ENCODE results near the gene MYH13.

The MYH13 gene

GRCh38 chr17:10372906-10373305 is at the start of gene MYH13:
TSS of gene MYH13 (minus strand) at chr17:10373006. CDS start at chr17:10364530, 8,476 bp downstream.
- in situ Hi-C loops (cut with MboI; ENCODE audit: low pct_unique_long_range_greater_than_20kb, low sequenced_read_pairs, unreplicated experiment), result no loop called here
- TF ChIP-seq CTCF (IDR thresholded peaks at IDR 0.05; ENCODE audit: extremely low read depth, insufficient read depth, missing control alignments), result no peak
- DNase-seq (ENCODE audit: low spot score), result no peak

- no peak for TF ChIP-seq CTCF (IDR thresholded peaks at IDR 0.05; ENCODE audit: extremely low read depth, insufficient read depth, missing control alignments)
- no peak for DNase-seq (ENCODE audit: low spot score)
- in situ Hi-C loops (cut with MboI; ENCODE audit: low pct_unique_long_range_greater_than_20kb, low sequenced_read_pairs, unreplicated experiment), result no loop called here
Observed at GRCh38 chr17:10421900-10422542, 49.2 kb upstream of the MYH13 start, which contains the start of gene MYH8. TSS of gene MYH8 (minus strand) at chr17:10421950. CDS start at chr17:10420227, 1,723 bp downstream.

GRCh38 chr17:10421211-10421610 is 48.4 kb upstream of the MYH13 start:
- DNase-seq (ENCODE audit: low spot score), result no peak

GRCh38 chr17:10420811-10421210 is 48.0 kb upstream of the MYH13 start:
- DNase-seq (ENCODE audit: low spot score), result no peak
- in situ Hi-C loops (cut with MboI; ENCODE audit: low pct_unique_long_range_greater_than_20kb, low sequenced_read_pairs, unreplicated experiment), result no loop called here
- no peak for TF ChIP-seq CTCF (IDR thresholded peaks at IDR 0.05; ENCODE audit: extremely low read depth, insufficient read depth, missing control alignments)

More at GRCh38 chr17:10421211-10421610, 48.4 kb upstream of the MYH13 start:
- in situ Hi-C loops (cut with MboI; ENCODE audit: low pct_unique_long_range_greater_than_20kb, low sequenced_read_pairs, unreplicated experiment), result no loop called here
- TF ChIP-seq CTCF (IDR thresholded peaks at IDR 0.05; ENCODE audit: extremely low read depth, insufficient read depth, missing control alignments), result no peak

- DNase-seq (ENCODE audit: low spot score), result no peak
- no peak for TF ChIP-seq CTCF (IDR thresholded peaks at IDR 0.05; ENCODE audit: extremely low read depth, insufficient read depth, missing control alignments)
- in situ Hi-C loops (cut with MboI; ENCODE audit: low pct_unique_long_range_greater_than_20kb, low sequenced_read_pairs, unreplicated experiment), result no loop called here
Observed at GRCh38 chr17:10417431-10417830, 44.6 kb upstream of the MYH13 start.

- in situ Hi-C loops (cut with MboI; ENCODE audit: low pct_unique_long_range_greater_than_20kb, low sequenced_read_pairs, unreplicated experiment), result no loop called here
Observed at GRCh38 chr17:10415161-10415560, 42.4 kb upstream of the MYH13 start.

More at GRCh38 chr17:10415161-10415560, 42.4 kb upstream of the MYH13 start:
- DNase-seq (ENCODE audit: low spot score), result no peak
- no peak for TF ChIP-seq CTCF (IDR thresholded peaks at IDR 0.05; ENCODE audit: extremely low read depth, insufficient read depth, missing control alignments)

Measured in GM13977 (cell line).